NCI-H2107 treated with DMSO at 0.1 percent for 48 hours (cell line): ENCODE results near the gene SSH2.
A peak's percentile ranks its signal among the peaks of the same experiment; 100 is the strongest.

ENCODE experiments used
- DNase-seq: peaks from one replicate; lab custom pipeline; 2025; ENCODE audit not compliant: unreplicated experiment; lab: John Stamatoyannopoulos, UW

The SSH2 gene

DNA sequence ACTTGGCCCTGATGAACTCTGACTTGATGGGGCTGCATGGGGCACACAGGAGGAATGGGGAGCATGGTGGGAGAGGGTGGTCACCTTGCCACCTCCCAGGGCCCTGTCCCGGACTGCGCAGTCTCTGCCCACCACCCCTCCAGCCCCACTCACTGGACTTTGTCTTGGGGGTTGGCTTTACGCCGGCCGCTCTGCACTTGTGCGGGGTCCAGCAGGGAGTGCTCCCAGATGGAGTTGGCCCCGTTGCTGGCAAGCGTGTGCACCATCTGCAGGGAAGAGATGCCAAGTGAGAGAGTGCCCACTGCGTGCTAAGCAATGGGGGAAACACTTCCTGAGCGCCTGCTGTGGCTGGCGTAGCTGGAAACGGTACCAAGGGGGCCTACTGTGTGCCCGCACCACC is 347.3 kb downstream of the SSH2 start:
- DNase-seq = no peak

DNA sequence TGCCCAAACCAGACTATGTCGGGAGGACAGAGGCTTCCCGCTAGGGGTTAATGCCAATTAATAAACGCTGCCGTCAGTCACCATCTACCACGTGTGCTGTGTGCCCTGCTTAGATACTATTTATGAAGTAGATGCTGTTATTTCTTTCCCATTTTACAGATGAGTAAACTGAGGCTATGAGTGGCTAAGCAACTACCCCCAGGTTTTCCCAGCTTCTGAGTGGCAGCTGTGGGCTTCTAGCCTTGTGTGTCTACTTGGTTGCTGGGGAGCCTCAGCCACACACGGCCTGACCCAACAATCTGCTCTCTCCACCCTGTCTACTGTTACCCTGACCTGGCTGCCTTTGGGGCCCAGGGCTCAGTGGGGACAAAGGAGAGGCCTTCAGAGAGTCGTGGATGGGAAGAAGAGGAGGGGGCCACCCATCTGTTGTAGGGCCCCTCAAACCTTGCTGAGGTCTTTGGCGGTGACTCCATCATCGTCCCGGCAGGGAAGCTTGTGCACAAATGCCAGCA is 347.7 kb downstream of the SSH2 start:
- no peak for DNase-seq

DNA sequence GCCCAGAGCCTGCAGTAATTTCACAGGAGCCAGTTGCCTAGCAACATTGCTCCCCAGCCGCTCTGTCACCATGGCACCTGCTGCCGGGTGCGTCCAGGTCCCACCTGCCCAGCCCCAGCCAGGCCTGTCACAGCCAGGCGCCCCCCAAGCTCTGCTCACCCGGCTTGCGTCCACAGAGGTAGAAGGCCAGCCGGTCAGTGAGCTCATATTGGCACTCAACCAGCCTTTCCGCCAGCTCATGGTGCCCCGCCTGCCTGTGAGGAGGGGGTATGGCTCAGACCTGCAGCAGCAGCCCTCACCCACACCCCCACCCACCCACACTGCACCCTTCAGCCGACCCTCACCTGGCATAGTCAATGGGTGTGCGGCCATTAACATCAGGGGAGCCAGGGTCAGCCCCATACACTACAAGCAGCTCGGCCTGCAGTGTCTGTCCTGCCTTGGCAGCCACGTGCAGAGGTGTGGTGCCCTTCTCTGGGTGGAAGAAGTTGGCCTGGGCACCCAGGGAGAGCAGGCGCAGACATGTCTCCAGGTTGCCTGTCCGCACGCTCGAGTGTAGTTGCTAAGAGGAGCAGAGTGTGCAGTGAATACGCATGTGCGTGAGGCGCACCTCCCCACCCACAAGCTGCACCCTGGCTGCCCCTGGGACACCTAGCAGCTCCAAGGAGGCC is 348.3 kb downstream of the SSH2 start:
- no peak for DNase-seq

DNA sequence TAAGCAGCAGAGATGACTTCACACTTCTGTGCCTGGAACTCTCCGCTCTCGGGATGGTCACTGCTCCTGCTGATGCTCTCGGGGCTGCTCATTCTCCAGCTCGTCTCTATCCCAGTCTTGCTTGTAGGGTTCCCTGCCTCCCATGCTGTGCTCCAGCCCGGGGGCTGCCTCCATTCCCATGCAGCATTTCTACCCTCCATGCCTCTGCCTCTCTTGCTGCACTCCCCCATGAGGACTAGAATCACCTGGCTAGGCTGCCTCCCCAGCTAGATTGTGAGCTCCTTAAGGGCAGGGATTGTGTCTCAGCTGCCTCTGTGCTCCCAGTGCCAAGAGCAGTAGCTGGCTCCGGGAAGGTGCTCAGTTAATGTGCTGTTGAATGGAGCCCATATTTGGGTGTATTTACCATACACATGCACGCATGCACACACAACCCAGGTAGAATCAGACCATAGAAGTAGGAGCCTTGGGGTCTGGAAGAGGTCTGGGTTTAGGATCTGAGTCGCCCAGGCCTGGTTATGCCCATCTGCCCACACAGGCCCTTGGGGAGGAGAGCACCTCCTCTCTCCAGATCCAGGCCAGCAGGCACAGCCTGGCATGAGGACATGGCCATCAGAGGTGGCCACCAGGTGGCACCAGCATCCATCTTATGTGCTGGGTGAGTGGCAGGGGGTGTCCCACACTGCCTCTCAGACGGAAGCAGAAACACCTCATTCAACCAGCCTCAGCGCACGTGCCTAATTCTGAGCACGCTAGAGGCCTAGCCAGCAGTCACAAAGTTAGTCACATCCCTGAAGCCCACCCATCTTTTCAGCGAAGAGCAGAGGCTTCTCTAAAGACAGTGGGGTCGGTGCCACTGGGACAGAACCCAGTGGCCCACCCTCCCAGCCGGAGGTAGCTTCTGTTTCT is 349.9 kb downstream of the SSH2 start:
- peak; percentile 47 for DNase-seq

DNA sequence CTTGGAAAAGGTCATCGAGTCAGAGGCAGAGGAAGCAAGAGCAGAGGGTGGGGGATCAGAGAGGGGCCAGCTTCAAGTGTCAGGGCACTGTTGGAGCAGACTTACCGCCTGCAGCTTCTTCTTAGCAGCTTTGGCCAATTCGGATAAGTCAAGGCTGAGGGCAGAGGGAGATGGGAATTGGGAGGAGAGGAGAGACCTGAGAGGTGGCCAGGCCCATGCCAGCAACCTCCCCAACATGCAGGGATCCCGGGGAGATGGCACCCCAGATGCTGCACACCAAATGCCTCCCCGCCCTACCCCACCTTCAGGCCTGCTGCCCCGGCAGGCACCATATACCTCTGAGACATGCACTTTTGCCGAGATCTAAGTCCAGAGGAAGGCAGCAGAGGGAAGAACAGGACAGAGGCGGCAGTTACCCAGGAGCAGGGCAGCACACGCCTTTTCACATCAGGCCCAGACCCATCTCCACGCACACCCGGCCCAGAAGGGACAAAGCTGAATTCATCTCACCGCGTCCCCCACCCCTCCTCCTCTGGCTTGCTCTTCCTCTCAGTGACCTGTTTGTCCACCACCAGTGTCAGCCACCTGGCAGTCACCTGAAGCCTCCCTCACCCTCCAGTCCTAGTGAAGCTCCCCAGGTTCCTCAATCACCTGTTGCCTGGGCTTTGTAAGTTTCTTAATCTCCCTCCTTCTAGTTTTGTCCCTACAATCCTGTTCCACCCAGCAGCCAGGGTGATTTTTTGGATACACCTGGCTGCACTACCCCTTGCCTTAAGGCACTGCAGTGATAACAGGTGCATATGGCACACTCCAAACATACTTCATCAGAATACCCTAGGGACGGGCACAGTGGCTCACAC is 351.2 kb downstream of the SSH2 start:
- no peak for DNase-seq

DNA sequence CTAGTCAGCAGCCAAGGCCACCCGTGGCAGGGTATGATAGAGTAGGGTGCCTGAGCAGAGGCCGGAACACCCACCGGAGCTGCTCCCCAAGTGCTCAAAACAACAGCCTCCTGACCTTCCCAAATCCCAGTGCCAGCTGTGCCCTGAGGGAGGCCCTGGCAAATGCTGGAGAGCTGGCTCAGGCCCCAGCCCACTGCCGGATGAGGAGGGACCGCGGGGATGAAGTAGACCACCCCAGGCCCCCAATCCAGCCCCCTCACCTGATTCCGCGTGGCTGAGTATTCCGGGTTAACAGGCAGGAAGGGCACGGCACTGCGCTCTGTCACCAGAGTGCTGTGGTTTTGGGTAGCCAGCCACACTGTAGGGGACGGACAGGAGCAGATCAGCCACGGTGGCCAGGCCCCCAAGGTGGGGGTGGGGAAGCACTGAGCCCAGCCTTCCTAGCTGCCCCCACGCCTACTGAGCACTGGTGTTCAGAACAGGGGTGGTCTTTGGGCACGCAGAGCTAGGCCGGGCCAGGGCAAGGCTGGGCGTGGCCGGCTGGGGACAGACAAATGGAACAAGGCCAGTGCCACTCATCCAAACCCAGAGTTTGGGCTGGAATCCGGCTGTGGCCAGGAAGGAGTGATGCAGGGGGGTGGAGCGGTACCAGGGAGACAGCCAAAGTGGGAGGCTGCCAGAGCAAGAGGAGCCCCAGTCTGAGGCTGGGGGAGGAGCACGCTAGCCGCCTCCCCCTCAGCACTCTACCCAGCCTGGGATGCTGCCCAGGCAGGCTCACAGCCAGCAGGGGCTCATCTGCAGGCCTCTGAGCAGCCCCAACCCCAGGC is 352.4 kb downstream of the SSH2 start:
- no peak for DNase-seq

DNA sequence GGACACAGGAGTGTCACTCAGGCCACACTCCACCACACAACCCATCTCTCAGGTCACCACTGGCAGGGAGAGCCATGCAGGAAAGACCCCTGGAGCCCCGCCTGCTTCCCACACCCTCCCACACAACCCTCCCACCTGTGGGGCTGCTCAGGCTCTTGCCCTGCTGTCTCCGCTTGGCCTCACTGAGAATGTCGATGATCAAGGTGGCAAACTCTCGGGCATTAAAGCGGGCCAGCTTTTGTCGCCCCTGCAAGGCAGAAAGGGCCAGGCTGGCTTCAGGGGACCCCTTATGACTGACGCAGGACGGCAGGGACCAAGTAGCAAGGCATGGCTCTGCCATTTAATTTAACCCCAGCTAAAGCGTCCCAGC is 353.0 kb downstream of the SSH2 start:
- no peak for DNase-seq

DNA sequence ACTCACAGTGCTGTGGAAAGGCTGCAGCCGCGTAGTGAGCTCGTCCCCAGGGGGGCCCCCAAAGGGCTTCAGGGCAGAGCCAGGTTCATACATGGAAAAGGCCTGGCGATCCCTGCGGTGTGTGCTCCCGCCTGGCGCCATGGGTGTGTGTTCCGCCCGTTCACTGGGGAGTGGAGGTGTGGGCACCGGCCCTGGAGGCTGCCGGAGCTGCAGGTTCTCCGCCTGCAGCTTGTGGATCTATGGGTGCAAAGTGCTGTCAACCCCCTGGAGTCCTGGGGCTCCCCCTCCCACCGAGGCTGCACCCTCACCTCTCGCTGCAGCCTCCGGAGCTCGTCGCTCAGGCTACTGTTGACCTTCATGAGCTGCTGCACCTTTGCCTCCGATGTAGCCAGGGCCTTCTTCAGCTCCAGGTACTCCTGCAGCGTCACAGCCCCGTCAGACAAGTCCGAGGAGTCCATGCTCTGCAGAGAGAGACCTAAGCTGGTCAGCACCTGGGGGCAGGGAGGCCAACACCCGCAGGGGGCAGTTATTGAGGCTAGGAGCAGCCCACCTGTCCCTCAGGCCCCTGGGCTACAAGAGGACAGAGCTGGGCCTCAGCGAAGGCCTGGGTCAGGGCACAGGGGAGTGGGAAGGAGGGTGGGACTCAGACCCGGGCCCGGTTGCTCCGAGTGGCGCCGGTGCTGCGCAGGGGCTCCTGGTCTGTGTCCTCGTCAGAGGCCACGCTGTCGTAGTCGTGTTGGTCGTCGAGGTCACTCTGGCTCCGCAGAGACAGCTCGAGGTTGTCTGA is 353.6 kb downstream of the SSH2 start:
- no peak for DNase-seq
